GM21390 (cell line): ENCODE data around the gene MAMSTR.
"Not testable (repeated sequence)": the region's sequence is repeated elsewhere in the genome, so short reads cannot be mapped to it uniquely, and the experiment has no call there.

Experiments
- ATAC-seq: cut with Tn5 transposase; IDR thresholded peaks from one replicate; pipeline ENCODE4 v1.9.1; 2021; ENCODE audit not compliant: unreplicated experiment

Gene MAMSTR, protein sequence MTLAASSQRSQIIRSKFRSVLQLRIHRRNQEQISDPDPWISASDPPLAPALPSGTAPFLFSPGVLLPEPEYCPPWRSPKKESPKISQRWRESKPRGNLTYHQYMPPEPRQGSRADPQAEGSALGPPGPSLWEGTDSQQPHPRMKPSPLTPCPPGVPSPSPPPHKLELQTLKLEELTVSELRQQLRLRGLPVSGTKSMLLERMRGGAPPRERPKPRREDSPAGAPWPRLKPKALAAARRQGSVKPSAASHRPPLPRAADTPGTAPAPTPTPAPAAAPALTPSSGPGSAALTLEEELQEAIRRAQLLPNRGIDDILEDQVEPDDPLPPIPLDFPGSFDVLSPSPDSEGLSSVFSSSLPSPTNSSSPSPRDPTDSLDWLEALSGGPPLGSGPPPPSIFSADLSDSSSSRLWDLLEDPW

DNA sequence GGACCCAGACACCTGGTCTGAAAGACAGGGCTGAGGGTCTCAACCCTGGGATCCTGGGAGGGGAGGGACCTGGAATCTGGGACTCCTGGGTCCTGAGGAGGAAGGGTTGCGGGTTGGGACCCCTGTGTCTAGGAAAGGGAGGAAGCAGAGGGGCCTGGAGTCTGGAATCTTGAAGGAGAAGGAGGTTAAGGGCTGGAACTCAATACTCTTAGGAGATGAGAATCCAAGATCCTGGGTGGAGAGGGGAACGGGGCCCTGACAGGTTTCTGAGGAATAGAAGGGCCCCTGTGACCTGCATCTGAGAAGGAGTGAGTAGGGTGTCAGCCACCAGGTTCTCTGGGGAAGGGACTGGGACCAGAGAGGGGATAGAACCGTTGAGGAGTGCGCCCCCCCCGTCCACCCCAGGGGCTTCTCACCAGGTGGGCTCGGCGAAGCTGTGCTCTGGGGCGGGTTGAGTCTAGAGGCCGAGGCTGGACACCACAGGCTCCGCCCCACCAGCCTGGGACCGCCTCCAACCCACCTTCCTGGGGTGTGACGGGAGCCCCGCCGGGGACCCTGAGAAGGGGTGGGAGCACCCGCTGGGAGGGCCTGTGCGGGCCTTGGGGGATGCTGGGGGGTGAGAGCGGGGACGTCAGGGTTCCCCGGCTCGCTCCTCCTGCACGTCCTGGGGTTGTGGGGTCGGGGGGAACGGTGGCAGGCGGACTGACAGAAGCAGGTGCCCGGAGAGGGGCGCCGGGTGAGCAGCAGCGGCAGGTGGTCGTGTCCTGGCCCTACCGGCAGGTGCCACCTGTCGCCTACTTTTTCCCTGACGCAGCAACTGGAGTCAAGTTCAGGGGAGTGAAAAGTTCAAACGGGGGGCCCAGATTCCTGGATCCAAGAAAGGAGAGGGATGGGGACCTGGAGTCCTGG lies at the start of gene MAMSTR:
TSS of gene MAMSTR (minus strand) at position 463 of the 909 bp plus-strand sequence. CDS start 694 bp downstream, outside the sequence.
- ATAC-seq = no peak

DNA sequence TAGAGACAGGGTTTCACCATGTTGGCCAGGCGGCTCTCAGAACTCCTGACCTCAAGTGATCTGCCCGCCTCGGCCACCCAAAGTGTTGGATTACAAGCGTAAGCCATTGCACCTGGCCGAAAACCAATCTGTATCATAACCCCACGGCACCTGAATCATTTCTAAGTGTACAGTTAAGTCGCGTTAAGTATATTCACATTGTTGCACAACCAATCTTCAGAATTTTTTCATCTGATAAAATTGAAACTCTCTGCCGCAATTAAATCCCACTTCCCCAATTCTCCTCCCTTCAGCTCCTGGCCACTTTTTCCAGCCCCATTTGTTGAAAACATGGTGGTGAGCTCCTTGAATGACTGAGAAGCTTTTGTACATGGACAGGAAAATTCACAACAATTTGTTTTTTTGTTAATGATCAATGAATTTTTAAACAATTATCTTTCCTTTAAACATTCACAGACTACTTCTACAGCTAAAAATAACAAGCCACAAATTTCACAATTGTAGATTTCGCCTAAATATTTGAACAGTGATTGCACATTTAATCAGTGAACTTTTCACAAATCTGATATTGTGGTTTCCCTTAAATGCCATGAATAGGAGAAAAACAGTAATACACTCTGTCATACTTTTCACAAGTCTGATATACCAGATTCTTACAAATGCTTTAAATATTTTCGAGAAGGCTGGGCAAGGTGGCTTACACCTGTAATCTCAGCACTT lies 49.6 kb upstream of the MAMSTR start:
- ATAC-seq = no peak

DNA sequence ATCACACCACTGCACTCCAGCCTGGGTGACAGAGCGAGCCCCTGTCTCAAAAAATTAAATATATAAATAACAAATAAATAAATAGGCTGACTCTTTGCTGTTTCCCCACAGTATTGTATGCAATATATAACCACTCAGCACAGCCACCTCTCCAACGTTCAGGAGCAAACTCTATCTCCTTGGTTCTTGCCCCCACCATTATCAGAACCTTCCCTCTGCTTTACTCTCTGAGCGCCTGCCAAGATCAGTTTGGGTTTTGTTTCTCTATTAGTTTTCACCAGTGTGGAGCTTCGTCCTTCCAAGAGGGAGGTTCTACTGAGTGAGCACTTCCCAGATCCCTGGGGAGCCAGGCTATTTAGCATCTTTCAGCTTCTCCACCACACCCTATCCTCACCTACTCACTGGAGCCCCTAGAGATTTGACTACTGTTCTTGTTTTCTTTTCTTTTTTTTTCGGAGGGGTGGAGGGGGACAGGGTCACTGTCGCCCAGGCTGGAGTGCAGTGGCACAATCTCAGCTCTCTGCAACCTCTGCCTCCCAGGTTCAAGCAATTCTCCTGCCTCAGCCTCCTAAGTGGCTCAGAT lies 48.7 kb upstream of the MAMSTR start:
- ATAC-seq = not testable (repeated sequence)

DNA sequence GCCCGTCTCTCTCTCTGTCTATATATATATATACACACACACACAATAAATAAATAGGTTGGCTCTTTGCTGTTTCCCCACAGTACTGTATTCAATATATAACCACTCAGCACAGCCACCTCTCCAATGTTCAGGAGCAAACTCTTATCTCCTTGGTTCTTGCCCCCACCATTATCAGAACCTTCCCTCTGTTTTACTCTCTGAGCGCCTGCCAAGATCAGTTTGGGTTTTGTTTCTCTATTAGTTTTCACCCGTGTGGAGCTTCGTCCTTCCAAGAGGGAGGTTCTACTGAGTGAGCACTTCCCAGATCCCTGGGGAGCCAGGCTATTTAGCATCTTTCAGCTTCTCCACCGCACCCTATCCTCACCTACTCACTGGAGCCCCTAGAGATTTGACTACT lies 46.3 kb upstream of the MAMSTR start:
- not testable (repeated sequence) for ATAC-seq

DNA sequence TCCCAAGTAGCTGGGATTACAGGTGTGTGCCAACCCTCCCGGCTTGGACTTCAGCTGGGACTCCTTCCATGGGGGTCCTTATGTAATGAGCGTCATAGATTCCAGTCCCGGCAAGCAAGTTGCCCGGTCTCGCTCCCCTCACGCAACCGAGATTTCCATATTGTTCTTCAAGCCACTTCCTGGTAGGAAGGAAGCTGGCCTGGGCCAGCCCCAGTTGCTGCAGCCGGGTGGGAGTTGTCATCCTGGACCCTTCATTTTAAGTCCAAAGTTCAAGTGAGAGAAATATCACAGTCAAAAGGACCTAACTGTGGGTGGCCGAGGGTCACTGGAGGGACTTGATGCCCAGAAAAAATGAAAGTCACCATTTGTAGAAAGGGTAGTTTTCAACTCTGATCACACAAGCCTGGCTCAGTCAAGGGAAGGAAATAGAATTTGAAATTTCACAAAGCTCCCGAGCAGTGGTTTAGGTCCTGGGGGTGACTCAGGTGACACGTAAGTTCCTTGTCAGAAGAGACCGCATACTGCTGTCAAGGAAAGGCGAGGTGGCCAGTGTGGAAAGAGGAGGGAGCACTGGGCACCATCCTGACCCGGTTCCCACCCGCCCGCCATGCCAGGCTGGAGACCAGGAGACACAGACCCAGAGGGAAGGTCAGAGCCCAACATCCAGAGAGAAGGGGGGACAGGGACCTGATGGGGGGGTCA lies 41.1 kb upstream of the MAMSTR start:
- ATAC-seq = no peak

DNA sequence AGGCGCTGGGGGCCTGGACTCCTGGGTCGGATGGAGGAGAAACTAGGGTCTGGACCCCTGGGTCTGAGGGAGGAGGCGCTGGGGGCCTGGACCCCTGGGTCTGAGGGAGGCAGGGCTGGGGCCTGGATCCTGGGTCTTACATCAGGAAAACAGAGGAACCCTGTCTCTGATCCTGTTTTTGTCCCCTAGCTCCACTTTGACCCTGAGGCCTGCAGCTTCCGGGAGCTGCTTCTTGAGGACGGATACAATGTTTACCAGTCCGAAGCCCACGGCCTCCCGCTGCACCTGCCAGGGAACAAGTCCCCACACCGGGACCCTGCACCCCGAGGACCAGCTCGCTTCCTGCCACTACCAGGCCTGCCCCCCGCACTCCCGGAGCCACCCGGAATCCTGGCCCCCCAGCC lies 38.2 kb upstream of the MAMSTR start:
- ATAC-seq = no peak

DNA sequence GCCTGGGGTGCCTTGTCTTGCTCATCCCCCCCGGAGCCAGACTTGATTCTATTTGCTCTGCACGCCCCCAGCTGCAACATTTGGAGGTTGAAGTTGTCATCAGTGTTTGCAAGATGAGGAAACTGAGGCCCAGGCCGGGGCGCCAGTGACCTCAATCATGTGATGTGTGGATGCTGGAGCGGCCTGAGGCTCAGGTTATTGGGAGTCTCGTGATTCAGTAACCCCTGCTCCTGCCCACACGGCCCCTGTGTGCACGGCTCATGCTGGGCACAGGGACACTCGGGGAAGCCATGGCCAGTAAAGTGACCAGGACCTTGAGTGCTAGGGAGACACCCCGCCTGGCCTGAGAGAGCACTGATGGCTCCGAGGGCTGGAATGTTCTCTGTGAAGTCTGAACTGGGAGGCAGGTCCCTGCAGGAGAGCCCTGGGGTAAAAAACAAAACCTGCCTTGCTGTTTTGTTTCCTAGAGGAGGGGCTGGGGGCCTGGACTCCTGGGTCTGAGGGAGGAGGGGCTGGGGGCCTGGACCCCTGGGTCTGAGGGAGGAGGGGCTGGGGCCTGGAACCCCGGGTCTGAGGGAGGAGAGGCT lies 37.7 kb upstream of the MAMSTR start:
- ATAC-seq = no peak

DNA sequence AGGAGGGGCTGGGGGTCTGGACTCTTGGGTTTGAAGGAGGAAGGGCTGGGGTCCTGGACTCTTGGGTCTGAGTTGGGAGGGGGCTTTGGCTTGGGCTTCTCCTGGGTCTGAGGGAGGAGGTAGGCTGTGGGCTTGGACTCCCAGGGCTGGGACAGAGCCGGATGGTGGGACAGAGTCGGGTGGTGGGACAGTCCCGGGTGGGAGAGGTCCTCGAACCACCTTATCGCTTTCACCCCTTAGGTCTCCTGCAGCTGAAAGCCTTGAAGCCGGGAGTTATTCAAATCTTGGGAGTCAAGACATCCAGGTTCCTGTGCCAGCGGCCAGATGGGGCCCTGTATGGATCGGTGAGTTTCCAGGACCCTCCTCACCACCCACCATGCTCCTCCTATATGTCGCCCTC lies 37.2 kb upstream of the MAMSTR start:
- ATAC-seq = no peak

DNA sequence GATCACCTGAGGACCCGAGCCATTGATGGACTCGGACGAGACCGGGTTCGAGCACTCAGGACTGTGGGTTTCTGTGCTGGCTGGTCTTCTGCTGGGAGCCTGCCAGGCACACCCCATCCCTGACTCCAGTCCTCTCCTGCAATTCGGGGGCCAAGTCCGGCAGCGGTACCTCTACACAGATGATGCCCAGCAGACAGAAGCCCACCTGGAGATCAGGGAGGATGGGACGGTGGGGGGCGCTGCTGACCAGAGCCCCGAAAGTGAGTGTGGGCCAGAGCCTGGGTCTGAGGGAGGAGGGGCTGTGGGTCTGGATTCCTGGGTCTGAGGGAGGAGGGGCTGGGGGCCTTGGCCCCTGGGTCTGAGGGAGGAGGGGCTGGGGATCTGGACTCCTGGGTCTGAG lies 36.7 kb upstream of the MAMSTR start:
- ATAC-seq = no peak

DNA sequence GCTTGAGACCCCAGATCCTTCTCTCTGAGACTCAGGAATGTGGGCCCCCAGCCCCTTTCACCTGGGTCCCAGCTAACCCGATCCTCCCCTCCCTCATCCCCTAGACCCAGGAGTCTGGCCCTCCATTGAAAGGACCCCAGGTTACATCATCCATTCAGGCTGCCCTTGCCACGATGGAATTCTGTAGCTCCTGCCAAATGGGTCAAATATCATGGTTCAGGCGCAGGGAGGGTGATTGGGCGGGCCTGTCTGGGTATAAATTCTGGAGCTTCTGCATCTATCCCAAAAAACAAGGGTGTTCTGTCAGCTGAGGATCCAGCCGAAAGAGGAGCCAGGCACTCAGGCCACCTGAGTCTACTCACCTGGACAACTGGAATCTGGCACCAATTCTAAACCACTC lies 36.3 kb upstream of the MAMSTR start:
- no peak for ATAC-seq

DNA sequence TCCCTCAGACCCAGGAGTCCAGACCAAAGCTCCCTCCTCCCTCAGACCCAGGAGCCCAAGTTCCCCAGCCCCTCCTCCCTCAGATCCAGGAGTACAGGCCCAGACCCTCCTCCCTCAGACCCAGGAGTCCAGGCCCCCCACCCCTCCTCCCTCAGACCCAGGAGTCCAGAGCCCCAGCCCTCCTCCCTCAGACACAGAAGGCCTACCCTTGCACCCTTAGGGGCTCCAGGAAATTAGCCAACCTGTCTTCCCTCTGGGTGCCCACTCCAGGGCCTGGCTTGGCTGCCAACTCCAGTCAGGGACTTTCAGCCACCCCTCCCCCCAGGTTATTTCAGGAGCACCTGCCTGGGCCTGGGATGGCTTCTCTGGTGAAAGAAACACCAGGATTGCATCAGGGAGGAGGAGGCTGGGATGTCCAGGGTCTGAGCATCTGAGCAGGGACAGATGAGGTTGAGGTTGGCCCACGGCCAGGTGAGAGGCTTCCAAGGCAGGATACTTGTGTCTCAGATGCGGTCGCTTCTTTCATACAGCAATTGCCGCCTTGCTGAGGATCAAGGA lies 35.6 kb upstream of the MAMSTR start, which contains the start of gene FGF21:
TSS of gene FGF21 (plus strand) at position 441 of the 558 bp plus-strand sequence. CDS start 713 bp downstream, outside the sequence.
- ATAC-seq = no peak

DNA sequence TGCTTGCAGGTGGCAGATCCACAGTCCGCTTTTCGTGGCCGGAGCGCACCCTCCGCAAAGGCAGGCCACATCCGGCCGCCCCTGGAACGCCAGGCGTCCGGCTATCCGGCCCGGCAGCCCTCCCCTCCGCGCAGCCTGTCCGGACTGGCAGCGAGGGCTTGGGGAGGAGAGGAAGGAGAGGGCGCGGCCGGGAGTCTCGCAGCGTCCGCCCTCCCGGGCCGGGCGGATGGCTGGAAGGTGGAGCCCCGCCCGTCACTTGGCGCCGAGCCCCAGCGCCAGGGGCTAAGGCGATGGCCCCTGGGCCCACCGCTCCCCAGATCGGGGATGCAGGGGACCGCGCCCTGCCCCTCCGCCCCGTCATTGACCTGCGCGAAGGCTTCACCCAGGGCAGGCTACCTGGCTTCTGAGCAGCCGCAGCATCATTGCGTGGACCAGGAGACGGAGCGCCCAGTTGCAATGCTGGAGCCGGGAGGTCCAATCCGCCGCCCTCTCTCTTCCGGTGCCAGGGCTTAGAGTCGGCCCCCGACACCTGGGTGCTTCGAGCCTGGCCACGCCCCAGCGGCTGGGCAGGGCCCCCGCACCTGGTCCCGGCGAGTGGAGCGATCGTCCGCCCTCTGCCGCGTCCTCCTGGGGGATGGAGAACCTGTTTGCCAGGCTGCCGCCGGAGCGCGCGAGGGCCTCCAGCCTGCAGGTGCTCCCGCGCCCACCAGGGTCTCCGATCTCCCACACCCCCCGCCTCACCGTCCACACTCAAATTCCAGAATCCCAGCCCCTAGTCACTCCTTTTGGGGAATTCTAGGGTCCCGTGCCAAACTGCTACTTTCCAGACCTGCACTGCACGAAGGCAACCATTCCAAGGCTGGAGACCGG lies 33.2 kb upstream of the MAMSTR start, which contains the start of gene FUT1:
TSS of gene FUT1 (minus strand) at position 146 of the 870 bp plus-strand sequence. CDS start 1,360 bp downstream, outside the sequence.
- no peak for ATAC-seq

DNA sequence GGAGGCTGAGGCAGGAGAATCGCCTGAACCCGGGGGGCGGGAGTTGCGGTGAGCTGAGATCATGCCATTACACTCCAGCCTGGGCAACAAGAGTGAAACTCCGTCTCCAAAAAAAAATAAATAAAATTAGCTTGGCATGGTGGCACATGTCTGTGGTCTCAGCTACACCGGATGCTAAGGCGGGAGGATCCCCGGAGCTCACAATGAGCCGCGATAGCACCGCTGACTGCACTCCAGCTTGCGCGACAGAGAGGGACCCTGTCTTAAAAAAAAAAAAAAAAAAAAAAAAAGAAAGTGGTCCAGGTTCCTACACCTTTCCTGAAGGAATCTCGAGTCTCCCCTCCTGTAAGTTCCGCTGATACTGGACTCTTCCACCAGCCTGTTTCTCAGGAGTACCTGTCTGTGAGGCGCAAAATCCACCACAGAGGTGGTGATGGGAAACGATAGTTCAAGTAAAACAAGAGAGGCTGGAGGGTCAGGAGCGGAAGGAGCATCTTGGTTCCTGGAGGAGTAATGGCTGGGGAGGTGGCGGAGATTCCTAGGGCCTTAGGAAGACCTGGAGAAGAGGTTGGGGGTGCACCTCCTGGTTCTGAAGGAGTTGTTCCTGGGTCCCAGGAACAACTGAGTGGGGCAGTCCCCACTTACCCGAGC lies 32.4 kb upstream of the MAMSTR start:
- ATAC-seq = no peak

DNA sequence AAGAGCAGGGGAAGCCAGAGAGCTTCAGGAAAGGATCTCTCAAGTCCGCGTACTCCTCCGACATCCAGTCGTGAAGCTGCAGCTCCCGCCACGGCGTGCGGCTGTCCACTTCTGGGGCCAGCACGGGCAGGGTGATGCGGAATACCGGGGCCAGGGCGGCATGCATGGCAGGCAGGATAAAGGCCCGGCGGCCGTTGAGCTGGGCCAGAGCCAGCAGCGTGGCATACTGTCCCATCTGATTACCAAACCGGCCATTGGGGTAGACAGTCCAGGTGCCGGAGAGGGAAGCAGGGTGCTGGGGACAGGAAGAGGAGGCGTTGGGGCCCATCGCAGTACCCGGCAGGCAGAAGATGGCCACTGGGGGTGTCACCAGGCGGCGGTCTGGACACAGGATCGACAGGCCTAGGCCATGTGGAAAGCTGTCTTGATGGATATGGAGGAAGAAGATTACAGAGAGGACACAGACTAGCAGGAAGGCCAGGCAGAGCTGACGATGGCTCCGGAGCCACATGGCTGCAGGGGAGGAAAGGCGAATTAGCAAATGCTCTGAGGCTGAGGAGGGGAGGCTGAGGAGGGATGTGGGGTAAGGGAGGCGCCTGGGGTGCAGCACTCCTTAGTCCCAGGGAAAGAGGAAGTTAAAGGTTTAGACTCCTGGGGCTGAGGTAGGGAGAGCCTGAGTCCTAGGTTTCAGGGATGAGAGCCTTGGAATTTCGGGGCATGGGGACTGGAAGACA lies 31.4 kb upstream of the MAMSTR start:
- ATAC-seq = no peak

DNA sequence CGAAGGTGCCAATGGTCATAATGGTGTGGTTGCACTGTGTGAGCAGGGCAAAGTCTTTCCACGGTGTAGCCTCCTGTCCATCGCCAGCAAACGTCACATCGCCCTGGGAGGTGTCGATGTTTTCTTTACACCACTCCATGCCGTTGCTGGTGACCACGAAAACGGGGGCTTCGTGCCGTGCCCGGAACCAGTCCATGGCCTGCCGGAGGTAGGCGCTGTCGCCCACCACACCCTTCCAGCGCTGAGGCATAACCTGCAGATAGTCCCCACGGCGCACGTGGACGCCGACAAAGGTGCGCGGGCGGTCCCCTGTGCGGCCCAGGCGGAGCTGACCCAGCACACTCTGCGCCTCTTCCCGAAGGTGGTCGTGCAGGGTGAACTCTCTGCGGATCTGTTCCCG lies 30.8 kb upstream of the MAMSTR start:
- no peak for ATAC-seq

DNA sequence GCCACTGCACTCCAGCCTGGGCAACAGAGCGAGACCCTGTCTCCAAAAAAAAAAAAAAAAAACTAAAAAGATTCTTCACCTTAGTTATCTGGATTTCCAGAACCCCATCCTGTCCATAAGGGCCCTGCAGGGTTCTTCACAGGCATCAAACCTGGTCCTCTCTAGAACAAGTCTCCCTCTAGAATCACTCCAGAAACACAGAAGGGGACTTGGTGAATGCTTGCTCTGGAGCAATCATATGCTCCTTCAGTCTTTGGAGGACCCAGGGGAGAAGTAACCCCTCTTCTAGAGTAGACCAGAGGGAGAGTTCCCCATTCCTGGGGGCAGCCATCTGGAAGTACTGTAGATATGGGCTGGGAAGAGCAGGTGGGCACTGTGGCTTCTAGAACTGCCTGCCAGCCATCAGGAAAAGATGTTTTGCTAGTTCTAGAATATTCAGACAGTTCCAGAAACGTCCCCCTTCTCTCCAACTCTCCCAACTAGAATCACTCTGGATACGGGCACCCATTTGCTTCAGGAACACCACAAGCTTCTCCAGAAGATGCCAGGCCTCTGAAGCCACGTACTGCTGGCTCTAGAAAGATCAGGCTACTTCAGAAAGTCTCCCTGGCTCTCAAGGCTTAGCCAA lies 30.2 kb upstream of the MAMSTR start:
- no peak for ATAC-seq
